Measurements from ENCODE around the gene ATG5. TPM values are rescaled to one million over a fixed set of nuclear protein-coding genes. Genes with fewer than 3 reads are reported as not detected.

ATG5 gene
- total RNA-seq, 4 donors from 2014 or later, result 26.1 to 43.3 (median 30.6) TPM

DNA sequence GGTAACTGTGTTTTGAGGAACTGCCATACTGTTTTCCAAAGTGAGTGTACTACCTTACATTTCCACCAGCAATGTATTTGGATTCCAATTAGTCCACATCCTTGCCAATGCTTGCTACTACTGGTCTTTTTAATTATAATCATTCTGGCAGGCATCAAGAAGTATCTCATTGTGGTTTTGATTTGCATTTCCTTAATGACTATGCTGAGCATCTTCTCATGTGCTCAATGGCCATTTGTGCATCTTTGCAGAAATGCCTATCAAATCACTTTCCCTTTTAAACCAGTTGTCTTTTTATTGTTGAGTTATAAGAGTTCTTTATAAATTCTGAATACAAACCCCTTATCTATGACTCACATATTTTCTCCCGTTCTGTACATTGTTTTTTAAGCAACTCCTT lies 75.9 kb downstream of the ATG5 start:
- no peaks in the 10 kb centered on the region for H3K9me3 ChIP-seq
- no peak overlapping the region for H3K27ac ChIP-seq
- peaks cover 2 to 19% (median 3%) of the 10 kb centered on the region in 3 donors for H3K4me1 ChIP-seq
- ATAC-seq, result no peak
- TF ChIP-seq POLR2AphosphoS5 (IDR thresholded peaks at IDR 0.05) (no peak), EP300 (IDR thresholded peaks at IDR 0.05) (no peak), POLR2A (IDR thresholded peaks at IDR 0.05) (no peak)
- TF ChIP-seq, protein P1, sequence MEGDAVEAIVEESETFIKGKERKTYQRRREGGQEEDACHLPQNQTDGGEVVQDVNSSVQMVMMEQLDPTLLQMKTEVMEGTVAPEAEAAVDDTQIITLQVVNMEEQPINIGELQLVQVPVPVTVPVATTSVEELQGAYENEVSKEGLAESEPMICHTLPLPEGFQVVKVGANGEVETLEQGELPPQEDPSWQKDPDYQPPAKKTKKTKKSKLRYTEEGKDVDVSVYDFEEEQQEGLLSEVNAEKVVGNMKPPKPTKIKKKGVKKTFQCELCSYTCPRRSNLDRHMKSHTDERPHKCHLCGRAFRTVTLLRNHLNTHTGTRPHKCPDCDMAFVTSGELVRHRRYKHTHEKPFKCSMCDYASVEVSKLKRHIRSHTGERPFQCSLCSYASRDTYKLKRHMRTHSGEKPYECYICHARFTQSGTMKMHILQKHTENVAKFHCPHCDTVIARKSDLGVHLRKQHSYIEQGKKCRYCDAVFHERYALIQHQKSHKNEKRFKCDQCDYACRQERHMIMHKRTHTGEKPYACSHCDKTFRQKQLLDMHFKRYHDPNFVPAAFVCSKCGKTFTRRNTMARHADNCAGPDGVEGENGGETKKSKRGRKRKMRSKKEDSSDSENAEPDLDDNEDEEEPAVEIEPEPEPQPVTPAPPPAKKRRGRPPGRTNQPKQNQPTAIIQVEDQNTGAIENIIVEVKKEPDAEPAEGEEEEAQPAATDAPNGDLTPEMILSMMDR (IDR thresholded peaks at IDR 0.05), result no peak
- H3K27me3 ChIP-seq, result no peaks in the 10 kb centered on the region
- WGBS, 2 donors (ENCODE audit: low coverage in 1 of 2), result 67 to 86% methylated on average over 1 of the region's 1 CpG
- H3K36me3 ChIP-seq, result peaks cover 0 to 15% of the 10 kb centered on the region in 2 donors
- H3K4me3 ChIP-seq, result no peak overlapping the region

DNA sequence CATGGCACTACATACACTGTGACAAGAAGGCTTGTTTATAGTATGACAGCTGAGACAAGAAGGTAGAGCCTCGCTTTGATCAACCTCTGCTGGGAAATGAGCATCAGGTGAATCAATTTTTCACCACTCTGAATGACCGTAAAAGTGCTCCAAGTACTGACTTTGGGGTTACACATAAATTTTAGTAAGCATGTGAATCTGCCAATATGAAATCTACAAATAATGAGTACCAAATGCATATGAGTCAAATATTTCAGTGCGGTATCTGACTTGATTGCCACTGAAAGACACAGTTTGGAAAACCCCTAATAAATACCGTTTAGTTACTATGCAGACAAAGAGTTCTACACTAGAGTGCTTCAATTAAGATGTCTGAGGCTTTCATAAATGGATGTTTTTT lies 77.8 kb downstream of the ATG5 start:
- no peak overlapping the region for H3K4me3 ChIP-seq
- H3K9me3 ChIP-seq, result no peaks in the 10 kb centered on the region
- TF ChIP-seq, protein P1 (IDR thresholded peaks at IDR 0.05), result no peak
- TF ChIP-seq EP300 (IDR thresholded peaks at IDR 0.05), result no peak
- no peak overlapping the region for H3K27ac ChIP-seq
- no peak for ATAC-seq
- peaks cover 0 to 15% of the 10 kb centered on the region in 2 donors for H3K36me3 ChIP-seq
- H3K27me3 ChIP-seq, result no peaks in the 10 kb centered on the region
- 93 to 100% methylated on average over 3 to 4 of the region's 4 CpGs for WGBS, 2 donors (ENCODE audit: low coverage in 1 of 2)
- peaks cover 2 to 11% (median 3%) of the 10 kb centered on the region in 3 donors for H3K4me1 ChIP-seq

DNA sequence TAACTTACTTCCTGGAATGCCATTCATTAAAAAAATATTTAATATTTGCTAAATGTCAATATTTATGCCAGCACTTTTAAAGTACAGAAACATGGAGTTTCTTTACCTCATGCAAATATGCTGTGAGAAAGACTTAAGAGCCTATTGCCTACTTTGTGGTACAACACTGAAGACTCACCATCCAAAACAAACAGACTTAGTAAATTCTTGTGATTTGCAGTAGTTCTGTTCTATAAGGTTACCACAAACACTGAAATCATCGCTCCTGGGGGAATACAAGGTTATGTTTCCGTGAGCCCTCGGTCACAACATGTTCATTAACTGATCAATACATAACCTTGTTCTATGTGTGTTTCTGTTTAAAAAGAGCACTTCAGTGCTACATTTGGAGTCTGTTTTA lies 78.3 kb downstream of the ATG5 start:
- Histone ChIP-seq H3K27ac (no peak overlapping the region), H3K27me3 (no peaks in the 10 kb centered on the region), H3K4me1 (peaks cover under 1 to 11% (median 2%) of the 10 kb centered on the region in 3 donors), H3K36me3 (peaks cover 0 to 15% of the 10 kb centered on the region in 2 donors), H3K4me3 (no peak overlapping the region), H3K9me3 (no peaks in the 10 kb centered on the region)
- ATAC-seq, result no peak
- 86 to 100% methylated on average over 3 of the region's 3 CpGs for WGBS, 2 donors (ENCODE audit: low coverage in 1 of 2)
- TF ChIP-seq EP300 (IDR thresholded peaks at IDR 0.05) (no peak), POLR2A (IDR thresholded peaks at IDR 0.05) (no peak)

DNA sequence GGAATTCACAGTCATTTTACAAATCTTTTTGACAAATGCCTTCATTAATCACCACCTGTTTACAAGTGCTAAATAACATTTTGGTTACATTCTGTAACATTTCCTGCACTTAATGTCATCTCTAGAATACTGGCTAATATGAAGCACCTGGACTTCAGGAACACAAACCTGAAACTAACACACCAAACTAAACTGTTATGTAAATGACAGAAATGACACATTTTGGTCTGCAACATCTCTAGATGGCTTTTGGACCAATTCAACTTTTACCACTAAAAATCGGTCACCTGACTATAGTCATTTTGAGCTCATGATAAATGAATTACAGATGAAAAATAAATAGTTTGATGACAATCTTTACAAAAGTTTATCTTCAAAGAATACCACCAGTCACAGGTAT lies 80.6 kb downstream of the ATG5 start:
- Histone ChIP-seq H3K27me3 (no peaks in the 10 kb centered on the region), H3K36me3 (peaks cover 0 to 29% of the 10 kb centered on the region in 2 donors), H3K4me1 (peaks cover 0 to 11% (median 2%) of the 10 kb centered on the region in 3 donors), H3K27ac (no peak overlapping the region), H3K4me3 (no peak overlapping the region), H3K9me3 (no peaks in the 10 kb centered on the region)
- TF ChIP-seq, protein P1 (IDR thresholded peaks at IDR 0.05), result no peak
- WGBS, 2 donors (ENCODE audit: low coverage in 1 of 2), result 100% methylated on average over 1 of the region's 1 CpG
- no peak for ATAC-seq

DNA sequence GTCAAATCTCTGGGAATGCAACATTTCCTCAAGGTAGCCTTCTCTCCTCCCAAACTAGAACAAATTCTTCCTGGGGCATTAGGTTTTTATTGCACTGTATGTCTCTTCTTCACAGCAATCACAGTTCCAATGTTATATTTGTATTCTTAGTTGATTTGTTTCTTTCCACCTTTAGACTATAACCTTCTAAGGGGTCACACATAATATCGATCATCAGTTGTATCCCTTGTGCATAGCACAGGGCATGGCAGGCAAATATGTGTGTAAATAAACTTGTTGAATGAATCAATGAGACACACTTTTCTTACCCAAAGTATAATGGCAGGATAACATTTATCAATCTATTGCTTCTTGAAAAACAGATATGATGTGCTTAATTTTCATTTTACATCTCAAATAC lies 81.0 kb downstream of the ATG5 start:
- no peak overlapping the region for H3K27ac ChIP-seq
- no peak for ATAC-seq
- H3K27me3 ChIP-seq, result no peaks in the 10 kb centered on the region
- TF ChIP-seq POLR2A (IDR thresholded peaks at IDR 0.05) (no peak), POLR2AphosphoS5 (IDR thresholded peaks at IDR 0.05) (no peak), EP300 (IDR thresholded peaks at IDR 0.05) (no peak)
- TF ChIP-seq, protein P1 (IDR thresholded peaks at IDR 0.05), result no peak
- peaks cover 0 to 29% of the 10 kb centered on the region in 2 donors for H3K36me3 ChIP-seq
- H3K9me3 ChIP-seq, result no peaks in the 10 kb centered on the region
- H3K4me3 ChIP-seq, result no peak overlapping the region
- peaks cover 0 to 11% (median 2%) of the 10 kb centered on the region in 3 donors for H3K4me1 ChIP-seq
- WGBS, 2 donors (ENCODE audit: low coverage in 1 of 2), result 83% methylated on average over 1 of the region's 1 CpG
